NCI-H460 (cell line): ENCODE results near the gene PSMA2. TPM values are rescaled to one million over a fixed set of nuclear protein-coding genes. Genes with fewer than 3 reads are reported as not detected.

Experiments used
- total RNA-seq: library from RNA; depleted of rRNA; stranded (reverse); fragments of >200 nt; shearing (Covaris generic); gene quantifications from 2 replicates; pipeline ENCODE4 v1.2.3, GENCODE V29; 2014; rRNA removed

PSMA2 gene
- total RNA-seq, 1 experiment from 2014 or later = 102 TPM

Other genes starting within 250 kb of the PSMA2 start
- 5.2 and 6.6 TPM in 2 replicates for gene C7orf25, start 20.1 kb downstream of the PSMA2 start, total RNA-seq
- gene MRPL32, start 202 bp upstream of the PSMA2 start, total RNA-seq = 93.7 and 103 TPM in 2 replicates
- 21.6 and 24.7 TPM in 2 replicates for gene HECW1, start 180.5 kb upstream of the PSMA2 start, total RNA-seq